ENCODE data around the gene ZNF727.

GRCh38 chr7:64045301-64046040 lies at the start of gene ZNF727:
- no peak for TF ChIP-seq CTCF (IDR thresholded peaks at IDR 0.05)
- TF ChIP-seq TCF7L2 (IDR thresholded peaks at IDR 0.05; ENCODE audit: low read depth, low read length) = no peak
- no peak for TF ChIP-seq POLR2AphosphoS5 (IDR thresholded peaks at IDR 0.05; ENCODE audit: low read depth, low read length)
- no peak for TF ChIP-seq REST (IDR thresholded peaks at IDR 0.05; ENCODE audit: insufficient read depth in 1 of 2, low read depth in 2 of 2, low read length in 1 of 2)
- TF ChIP-seq SIN3A (IDR thresholded peaks at IDR 0.05; ENCODE audit: borderline replicate concordance, insufficient read depth, low read depth, low read length) = no peak

All from Panc1 (cell line).